ENCODE data around the gene MEX3D.

The MEX3D gene

DNA sequence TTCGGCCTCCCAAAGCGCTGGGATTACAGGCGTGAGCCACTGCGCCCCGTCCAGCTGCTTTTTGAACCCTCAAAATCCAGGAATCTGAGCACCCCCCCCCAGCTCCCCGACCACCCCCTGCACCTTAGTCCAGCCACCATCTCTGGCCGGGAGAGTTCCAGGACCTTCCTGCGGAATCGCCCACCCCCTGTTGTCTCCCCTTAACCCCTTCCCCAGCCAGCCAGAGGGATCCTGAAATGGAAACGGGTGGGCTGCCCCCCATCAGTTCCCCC, 25.3 kb upstream of the MEX3D start:
- no peak for DNase-seq (ENCODE audit: low read depth)

DNA sequence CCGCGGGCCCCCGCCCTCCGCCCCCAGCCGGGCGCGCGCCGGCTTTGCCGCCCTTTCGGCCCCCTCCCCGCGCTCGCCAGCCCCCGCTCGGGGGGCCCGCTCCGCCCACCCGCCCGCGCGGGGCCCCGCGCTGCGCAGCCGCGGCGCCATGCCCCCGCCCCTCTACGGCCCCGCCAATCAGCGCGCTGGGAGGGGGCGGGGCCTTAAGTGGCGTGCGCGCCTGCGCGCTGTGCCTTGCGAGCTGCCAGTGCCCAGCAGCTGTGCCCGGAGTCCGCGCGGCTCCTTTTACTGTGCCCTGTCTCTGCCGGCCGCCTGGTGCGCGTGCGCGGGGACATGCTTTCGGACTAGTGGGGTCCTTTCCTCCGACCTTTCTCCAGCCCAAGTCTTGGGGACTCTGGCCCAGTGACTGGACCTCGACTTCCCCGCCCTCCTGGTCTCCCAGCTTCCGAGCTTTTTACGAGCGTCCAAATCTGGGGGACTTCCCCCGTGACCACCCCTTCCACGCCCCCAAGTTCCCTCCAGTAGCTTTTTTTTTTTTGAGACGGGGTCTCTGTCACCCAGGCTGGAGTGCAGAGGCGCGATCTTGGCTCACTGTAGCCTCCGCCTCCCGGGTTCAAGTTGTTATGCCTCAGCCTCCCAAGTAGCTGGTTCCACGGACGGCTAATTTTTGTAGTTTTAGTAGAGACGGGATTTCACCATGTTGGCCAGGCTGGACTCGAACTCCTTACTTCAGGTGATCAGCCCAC, 24.8 kb upstream of the MEX3D start, which contains the start of gene MBD3:
MBD3 (minus strand) TSS at position 111 of the 746 bp plus-strand sequence. CDS start 234 bp downstream, outside the sequence.
- DNase-seq (ENCODE audit: low read depth) = peak; percentile 82

DNA sequence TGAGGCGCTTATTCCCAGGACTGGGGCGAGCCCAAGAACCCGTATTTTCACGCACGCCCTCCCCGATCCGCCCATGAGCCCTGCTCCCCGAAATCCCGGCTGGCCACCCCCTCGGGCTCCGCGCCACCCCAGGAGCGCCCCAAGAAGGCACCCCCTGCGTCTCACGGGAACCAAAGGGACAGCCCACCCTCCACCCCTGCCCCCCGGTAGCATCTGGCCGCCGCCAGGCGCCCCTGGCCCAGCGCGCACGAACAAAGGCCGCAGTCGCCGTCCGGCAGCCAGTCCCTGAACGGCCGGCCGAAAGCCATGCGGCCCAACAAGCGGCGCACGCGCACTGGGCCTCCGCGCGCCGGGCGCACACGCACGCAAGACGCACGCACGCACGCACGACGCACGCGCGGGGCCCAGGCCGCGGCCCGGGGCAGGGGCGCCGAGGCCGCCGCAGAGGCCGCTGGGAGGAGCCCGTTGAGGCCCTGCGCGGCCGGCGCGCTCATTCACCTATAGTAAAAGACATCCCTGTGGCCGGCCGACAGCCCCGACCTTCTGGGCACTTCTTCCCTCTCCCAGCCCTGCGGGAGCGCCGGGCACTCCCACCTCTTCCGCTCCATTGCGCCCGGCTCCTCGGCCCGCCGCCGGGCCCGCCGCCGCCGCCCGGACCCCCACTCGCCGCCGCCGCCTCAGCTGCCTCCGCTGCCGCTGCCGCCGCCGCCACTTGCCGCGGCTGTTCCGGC, 24.1 kb upstream of the MEX3D start:
- peak; percentile 79 for DNase-seq (ENCODE audit: low read depth)

DNA sequence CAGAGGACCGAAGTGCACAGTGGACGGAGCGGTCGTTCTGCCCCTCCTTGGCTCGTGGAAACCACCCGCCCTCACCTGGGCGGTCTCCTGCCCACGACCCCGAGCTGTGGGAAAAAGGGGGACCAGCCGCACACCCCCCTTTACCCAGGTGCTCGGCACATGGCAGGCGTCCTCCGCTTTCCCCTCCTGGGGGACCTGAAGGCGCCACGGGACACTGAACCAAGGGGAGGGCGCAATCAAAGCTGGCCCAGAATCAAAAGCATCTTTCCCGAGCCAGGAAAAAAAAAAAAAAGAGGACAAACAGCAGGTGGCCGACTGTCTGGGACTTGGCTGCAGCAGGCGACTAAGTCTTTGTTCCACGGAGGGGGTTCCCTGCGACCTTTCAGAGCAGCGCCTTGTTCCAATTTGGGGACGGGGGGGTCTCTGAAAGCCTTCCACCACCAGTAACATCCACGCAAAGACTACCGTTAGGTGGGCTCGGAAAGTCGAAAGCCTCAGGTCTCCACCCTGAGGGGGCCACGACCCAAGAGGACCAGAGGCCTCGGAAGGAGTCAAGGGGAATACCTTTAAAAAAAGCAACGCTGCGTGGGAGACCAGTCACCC, 23.4 kb upstream of the MEX3D start:
- no peak for DNase-seq (ENCODE audit: low read depth)

DNA sequence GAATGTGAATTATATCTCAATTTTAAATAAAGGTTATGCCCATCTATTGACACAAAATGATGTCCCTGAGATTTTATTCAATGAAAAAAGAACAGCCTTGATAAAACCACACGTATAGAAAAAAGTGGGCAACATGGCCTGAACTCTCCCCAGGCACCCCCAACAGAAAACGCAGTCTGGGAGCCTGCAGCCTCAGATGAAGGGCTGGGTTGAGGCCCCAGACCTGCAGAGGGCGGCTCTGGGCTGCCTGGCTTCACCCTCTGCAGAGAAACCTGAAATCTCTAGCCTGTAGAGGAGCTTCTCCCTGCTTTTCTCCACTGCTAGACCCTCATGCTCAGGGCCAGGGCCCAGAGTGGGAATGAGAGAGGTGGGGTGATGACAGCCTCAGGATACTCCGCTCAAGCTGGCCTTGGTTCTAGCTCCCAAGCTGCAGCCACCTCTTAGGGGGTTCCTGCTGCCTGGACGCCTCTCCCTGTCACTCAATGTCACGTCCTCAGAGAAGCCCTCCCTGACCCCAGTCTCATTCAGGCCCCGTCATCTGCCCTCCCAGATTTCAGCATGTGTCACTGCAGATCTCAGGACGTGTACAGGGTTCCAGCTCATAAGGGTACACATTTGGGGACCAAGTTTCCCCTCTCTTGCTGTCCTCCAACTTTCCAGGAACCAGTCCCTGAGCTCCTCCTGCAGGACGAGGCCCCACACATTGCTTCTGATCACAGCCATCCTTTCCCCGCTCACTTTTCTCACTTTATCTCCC, 22.7 kb upstream of the MEX3D start:
- no peak for DNase-seq (ENCODE audit: low read depth)

DNA sequence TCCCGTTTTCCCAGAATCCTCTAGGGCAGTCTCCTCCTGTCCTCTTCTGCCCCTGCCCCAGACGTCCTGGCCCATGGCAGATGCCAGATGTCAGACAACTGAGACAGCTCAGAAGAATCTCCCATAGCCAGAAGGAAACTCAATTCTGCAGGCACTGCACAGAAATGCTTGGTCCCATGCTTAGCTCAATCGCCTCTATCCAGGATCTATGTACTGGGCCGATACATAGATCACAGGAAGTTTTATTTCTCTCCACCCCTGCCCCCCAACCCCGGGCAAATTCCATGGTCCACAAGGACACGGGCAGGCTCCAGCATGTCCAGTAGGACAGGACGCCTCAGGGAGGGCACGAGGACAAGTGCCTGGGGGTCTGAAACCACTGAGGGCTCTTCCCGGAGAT, 19.7 kb upstream of the MEX3D start:
- no peak for DNase-seq (ENCODE audit: low read depth)

DNA sequence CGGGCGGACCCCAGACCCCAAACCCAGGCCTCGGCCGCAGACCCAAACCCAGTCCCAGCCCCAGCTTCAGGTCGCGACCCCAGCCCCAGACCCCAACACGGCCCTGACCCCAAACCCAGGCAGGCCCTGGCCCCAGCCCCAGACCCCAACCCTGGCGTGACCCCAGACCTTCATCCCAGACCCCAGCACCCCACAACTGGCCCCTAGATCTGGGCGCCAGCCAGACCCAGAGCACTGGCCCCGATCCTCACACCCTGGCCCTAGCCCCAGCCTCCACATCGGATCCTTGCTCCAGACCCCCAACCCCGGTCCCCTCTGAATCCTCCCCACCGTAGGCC, 17.1 kb upstream of the MEX3D start:
- DNase-seq (ENCODE audit: low read depth) = no peak

DNA sequence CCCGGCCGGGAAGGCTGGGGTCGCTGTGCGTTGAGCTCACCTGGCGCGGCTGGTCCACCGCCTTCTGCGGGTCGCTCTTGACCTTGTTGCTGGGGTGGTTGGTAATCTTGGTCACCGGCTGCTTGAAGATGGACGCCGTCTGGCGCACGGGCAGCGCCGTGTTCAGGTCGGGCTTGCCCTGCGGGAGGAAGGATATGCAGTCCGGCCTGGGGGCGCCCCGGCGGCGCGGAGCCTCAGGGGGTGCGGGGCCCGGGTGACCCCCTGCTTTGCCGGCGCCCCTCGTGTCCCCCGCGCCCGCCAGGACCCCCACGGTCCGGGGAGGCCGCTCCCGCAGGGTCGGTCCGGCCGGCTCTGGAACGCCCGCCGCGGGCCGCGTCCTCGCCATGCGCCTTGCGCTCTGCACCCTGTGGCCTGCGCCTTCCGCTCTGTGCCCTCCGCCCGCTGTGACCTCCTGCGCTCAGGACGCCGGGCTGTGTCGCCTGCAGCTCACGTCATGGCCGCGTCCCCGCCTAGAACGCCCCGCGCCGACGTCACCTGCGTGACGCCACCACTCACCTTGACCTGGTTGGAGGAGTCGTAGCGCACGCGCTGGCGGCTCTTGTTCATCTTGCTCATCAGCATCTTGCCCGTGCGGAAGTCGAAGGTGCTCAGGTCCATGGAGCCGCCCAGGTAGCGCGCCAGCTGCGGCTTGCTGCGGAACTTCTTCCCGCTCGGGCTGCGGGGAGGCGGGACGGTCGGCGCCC, 16.5 kb upstream of the MEX3D start:
- DNase-seq (ENCODE audit: low read depth) = no peak

DNA sequence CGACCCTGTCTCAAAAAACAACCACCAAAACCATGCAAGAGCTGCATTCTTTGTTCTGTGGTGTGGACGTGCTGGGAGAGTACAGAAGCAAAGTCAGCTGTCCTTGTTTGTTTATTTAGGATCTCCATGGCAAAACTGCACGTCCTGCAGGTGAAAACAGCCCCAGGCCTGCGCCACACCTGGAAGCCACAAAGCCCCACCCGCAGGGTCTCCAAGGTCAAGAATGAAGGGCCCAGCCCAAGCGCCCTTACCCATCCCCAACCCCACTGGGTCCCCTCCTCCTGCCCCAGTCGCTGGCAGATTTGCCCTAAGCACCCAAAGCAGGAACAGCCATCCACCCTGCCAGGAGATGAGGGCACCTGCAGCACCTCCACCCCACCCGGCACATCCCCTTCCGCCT, 14.1 kb upstream of the MEX3D start:
- no peak for DNase-seq (ENCODE audit: low read depth)

DNA sequence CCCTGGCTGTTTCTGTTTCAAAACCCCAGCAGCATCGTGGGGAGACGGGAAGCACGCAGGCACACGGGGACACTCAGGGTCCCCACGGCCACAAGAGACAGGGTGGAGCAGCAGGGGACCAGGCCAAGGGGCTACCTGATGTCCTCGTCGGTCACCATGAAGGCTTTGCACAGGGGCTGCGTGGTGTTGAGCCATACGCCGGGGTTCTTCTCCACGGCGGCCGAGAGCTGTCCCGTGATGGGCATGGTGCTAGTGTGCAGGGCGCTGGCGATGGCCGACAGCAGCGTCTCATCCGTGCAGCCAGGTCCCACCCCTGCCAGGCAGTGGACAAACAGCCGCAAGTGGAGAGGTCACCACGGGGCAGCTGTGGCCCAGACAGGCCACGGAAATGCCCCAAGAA, 12.8 kb upstream of the MEX3D start:
- no peak for DNase-seq (ENCODE audit: low read depth)

DNA sequence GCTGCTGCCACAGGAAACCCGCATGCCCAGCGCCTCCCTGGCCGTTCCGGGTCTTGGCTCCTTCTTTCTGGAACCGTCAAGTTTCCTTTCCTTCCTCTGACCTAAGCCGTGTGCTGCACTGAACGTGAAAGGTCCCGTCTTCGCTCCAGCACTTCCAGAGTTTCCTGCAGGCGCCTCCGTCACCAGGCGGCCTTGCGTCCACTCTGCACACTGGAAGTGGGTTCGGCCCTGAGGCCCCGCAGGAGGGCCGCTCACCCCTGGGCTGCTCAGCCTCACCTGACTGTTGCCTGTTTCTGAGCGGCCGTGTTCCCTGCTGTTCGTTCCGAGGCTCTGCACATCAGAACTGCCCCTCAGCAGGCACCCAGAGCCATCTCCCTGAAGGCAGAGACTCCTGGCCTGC, 12.3 kb upstream of the MEX3D start:
- no peak for DNase-seq (ENCODE audit: low read depth)

DNA sequence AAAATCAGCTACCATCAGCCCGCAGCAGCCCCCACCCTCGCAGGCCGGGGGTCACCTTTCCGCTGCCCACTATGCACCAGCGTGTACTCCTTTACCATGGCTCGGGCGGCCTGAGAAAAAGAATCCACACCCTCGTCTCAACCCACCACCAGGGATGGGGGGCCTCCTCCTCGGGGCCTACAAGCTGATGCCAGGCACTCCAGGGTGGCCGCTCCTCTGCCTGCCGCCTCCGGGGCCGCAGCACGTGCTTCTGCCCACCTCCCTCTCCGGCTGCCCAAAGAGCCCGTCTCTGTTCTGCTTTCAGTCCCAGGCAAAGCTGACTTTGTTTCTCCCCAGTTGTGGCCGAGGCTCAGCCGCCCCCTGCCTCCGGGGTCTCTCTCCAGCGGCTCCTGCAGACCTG, 11.1 kb upstream of the MEX3D start:
- no peak for DNase-seq (ENCODE audit: low read depth)

DNA sequence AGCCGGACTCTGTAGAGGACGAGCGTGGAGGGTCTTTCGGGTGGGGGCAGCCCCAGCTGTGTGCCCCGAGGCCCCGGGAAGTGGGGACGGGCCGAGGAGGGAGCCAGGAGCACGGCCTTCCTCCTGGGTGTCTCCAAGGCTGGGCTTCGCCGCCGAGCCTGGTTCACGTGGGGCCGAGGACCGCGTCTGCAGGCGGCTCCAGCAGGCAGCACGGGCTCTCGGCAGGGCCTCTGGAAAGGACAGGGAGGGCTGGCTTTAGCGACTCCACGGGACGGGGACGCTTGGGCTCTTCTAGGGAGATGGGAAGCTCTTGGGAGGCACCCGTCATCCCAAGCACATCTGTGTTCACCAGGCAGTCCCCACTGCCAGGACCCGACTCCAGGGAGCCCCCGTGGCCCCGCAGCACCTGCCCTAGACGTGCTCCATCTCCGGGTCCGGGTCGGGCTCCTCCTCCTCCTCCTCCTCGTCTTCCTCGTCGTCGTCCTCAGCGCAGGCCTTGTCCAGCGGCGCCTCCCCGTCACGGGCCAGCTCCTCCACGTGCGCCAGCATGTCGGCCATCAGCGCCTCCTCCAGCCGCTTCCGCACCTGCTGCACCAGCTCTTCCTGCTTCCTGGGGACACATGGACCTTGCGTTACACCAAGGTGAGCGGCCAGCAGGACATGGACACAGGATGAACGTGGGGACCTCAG, 9.9 kb upstream of the MEX3D start:
- DNase-seq (ENCODE audit: low read depth) = no peak

DNA sequence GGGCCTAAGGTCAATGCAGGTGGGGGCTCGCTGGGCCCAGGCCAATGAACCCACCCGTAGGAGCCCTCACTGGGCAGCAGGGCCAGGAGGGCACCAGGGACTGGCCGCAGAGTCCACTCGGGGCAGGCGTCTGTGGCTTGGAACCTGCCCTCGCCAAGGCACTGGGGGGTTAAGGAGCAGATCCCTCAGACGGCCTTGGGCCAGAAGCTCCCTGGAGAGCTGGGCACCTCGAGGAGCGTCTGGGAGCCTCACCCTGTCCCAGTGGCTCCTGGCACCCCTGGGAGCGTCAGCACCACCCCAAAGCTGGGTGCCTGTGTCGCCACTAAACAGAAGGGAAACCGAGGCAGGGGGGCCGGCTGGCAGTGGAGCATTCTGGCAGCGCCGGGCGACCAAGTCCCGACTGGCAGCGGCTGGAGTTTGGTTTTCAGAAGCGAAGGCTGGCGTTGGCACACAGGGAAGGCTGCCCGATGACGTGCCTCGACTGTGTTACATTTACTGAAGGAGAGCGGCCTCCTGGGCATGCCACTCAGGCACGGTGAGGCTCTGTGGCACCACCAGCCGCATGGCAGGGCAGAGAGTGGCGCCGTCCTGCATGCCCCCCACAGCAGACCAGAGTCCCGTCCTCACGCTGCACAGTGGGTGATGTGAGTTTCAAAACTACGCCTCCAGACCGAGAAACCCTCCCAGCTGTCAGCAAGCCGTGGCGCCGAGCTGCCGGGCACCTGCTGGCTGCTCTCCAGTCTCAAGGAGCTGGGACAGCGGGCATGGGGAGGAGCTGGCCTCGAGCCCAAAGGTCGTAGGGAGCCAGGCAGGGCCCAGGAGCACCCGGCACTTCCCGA, 9.2 kb upstream of the MEX3D start:
- no peak for DNase-seq (ENCODE audit: low read depth)

DNA sequence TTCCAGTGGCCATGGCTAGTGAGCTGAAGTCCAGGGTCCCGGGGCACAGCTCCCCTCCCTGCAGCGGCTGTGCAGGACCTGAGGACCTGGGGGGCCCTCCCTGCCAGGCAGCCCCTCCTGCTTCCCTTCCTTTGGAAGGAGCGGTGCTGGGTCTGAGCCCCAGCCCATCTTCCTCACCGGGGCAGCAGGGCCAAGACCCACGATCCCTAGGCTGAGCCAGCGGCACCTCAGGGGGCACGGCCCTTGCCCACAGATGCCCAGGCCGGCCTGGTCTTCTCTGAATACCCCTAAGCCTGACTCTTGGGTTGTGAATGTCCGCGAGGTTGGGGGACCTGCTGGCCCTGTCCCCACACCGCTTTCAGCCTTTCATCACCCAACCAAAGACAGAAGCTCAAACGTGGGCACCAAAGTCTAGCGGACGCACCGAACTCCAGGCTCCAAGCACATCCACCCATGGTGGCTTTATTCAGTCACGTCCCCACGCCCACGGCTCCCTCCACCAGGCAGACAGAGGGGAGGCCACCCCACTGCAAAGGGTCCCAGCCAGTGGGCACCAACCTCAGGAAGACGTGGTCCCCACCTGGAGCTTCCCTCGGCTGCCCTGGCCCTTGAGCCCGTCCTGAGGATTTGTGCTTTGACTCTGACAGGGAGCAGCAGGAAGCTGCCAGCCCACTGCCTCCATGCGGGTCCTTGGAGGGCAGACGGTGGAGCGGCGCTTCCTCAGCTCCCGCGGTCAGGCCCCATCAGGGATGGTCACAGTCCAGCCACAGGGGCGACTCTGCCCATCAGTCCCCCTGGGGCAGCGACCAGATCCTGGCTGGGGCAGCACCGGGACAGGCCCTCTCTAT, 8.3 kb upstream of the MEX3D start:
- DNase-seq (ENCODE audit: low read depth) = no peak

DNA sequence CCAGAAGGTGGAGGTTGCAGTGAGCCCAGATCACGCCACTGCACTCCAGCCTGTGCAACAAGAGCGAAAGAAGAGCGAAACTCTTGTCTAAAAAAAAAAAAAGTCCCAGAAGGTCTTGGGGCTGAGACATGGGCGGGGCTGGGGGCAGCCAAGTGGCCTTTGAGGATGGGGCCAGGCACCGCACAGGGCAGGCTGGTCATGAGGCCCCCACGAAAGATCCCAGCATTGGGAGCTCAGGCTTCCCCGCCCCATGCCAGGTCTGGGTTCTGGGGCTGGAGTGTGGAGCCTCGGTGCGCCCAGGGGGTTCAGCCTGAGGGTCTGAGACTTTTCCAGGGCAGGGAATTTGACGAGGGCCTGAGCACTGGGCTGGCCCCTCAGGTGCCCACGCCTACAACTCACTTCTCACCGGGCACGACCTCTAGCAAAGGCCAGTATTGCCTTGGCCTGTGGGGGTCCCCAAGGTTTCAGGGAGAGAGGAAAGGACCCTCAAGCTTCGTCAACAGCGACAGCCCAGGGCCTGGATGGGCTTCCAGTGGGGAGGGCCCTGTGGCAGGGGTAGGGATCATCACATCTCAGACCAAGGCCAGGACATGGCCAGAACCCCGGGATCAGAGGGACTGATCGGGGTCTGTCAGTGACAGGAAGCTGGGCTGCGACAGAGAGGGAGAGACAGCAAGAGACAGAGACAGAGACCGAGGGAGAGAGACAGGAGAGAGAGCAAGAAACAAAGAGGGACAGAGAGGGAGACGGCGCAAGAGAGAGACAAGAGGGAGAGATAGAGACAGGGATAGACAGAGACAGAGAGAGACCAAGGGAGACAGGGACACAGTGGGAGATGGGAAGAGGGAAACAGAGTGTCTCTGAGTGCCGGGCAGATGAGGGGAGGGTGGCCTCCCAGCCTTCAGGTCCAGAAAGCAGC, 7.5 kb upstream of the MEX3D start:
- DNase-seq (ENCODE audit: low read depth) = no peak

DNA sequence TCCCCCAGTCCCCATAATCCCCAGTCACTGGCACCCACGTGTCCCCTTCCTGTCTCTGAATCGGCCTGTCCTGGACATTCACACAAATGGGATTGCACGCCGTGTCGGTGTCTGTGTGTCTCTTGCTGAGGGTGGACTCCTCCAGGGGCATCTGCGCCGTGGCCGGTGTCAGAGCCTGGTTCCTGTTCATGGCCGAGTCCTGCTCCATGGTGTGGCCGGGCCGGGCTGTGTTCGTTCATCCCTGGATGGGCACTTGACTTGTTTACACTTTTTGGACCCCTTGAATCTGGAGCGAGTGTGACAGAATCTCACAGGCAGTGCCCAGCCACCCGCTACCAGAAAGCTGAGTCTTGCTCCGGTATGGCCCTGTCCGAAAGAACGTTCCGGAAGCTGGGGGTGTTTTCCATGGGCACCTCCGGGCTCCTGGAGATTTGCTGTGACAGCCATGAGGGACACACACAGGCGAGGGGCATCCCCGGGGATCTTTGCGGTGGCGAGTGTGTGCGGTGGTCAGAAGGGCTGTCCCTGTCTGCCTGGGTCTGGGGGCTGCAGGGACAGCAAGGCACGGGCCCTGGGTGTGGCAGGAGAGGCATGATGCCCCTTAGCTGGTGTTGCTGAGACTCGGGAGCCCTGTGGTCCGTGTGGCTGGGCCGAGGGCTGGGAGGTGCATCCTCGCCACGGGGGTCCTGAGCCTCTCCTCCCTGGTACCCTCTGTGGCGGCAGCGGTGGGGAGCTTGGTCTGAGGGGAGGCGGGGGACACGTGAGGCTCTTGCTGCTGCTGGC, 6.4 kb upstream of the MEX3D start:
- DNase-seq (ENCODE audit: low read depth) = no peak

DNA sequence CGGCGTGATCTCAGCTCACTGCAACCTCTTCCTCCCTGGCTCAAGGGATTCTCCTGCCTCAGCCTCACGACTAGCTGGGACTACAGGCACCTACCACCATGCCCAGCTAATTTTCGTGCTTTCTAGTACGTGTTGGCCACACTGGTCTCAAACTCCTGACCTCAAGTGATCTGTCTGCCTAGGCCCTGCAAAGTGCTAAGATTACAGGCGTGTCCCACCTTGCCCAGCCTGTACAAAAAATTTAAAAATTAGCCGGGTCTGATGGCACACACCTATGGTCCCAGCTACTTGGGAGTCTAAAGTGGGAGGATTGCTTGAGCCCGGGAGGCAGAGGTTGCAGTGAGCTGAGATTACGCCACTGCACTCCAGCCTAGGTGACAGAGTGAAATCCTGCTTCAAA, 4.7 kb upstream of the MEX3D start:
- DNase-seq (ENCODE audit: low read depth) = no peak
